ENCODE data around the gene HEG1.
"Not testable (repeated sequence)": the region's sequence is repeated elsewhere in the genome, so short reads cannot be mapped to it uniquely, and the experiment has no call there.

HEG1 gene

GRCh38 chr3:124964387-124964786 is 91.4 kb downstream of the HEG1 start:
- DNase-seq (ENCODE audit: low read depth) = no peak
- H3K4me3 ChIP-seq (ENCODE audit: low read length) = no peak overlapping the region
- TF ChIP-seq CTCF (IDR thresholded peaks at IDR 0.05; ENCODE audit: insufficient read depth, low read depth, low read length, missing control alignments) = no peak

GRCh38 chr3:124963755-124964154 is 92.0 kb downstream of the HEG1 start:
- DNase-seq (ENCODE audit: low read depth) = no peak
- no peak overlapping the region for H3K4me3 ChIP-seq (ENCODE audit: low read length)
- no peak for TF ChIP-seq CTCF (IDR thresholded peaks at IDR 0.05; ENCODE audit: insufficient read depth, low read depth, low read length, missing control alignments)

DNA sequence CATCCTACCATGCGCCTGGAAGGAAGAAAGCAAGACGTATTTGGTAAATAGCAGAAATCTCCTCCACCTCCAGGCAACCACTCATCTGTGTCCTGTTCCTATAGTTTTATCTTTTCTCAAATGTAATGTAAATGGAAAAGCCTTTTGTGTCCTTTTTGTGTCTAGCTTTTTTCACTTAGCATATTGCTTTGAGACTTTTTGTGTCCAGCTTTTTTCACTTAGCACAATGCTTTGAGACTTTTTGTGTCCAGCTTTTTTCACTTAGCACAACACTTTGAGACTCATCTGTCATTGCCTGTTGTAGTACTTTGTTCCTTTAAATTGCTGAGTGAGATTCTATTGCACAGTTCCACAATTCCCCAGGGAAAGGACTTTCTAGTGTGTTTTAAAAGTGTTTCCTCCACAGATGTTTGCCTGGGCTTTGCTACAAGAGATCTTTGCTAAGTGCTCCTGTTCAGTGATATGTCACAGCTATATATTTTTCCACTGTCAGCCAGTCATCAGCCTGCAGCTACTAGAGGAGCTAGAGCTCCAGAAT is 93.3 kb downstream of the HEG1 start:
- no peak for TF ChIP-seq CTCF (IDR thresholded peaks at IDR 0.05; ENCODE audit: insufficient read depth, low read depth, low read length, missing control alignments)
- DNase-seq (ENCODE audit: low read depth) = no peak
- no peak overlapping the region for H3K4me3 ChIP-seq (ENCODE audit: low read length)

DNA sequence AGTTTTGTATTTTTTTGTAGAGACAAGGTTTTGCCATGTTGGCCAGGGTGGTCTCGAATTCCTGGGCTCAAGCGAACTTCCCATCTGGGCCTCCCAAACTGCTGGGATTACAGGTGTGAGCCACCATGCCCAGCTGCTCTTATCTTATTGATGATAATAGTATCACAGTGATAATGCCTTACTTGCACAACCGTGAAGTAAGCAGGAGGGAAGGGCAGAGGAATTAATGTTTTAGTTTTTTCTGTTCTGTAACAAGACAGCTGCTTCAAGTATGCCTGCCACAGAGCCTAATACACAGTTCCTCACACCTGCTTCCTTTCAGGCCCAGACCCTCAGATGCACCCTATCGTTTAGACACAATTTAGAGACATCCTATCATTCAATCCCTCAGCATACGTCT is 95.1 kb downstream of the HEG1 start:
- H3K4me3 ChIP-seq (ENCODE audit: low read length) = no peak overlapping the region
- DNase-seq (ENCODE audit: low read depth) = no peak
- no peak for TF ChIP-seq CTCF (IDR thresholded peaks at IDR 0.05; ENCODE audit: insufficient read depth, low read depth, low read length, missing control alignments)

- DNase-seq (ENCODE audit: low read depth) = no peak
- TF ChIP-seq CTCF (IDR thresholded peaks at IDR 0.05; ENCODE audit: insufficient read depth, low read depth, low read length, missing control alignments) = no peak
- no peak overlapping the region for H3K4me3 ChIP-seq (ENCODE audit: low read length)
These were observed 95.7 kb downstream of the HEG1 start for GRCh38 chr3:124960105-124960504.

GRCh38 chr3:124957951-124958350 is 97.8 kb downstream of the HEG1 start:
- DNase-seq (ENCODE audit: low read depth); H3K4me3 ChIP-seq (ENCODE audit: low read length): not testable (repeated sequence)

- TF ChIP-seq CTCF (IDR thresholded peaks at IDR 0.05; ENCODE audit: insufficient read depth, low read depth, low read length, missing control alignments) = no peak
- no peak for DNase-seq (ENCODE audit: low read depth)
- H3K4me3 ChIP-seq (ENCODE audit: low read length) = no peak overlapping the region
These were observed 103.4 kb downstream of the HEG1 start for GRCh38 chr3:124952282-124952855.

All from epithelial cell of esophagus (primary cell).